ENCODE measurements around the gene SPATA46. TPM values are rescaled to one million over a fixed set of nuclear protein-coding genes. Genes with fewer than 3 reads are reported as not detected.

The SPATA46 gene
- total RNA-seq, 2 experiments from 2014 or later = not detected

DNA sequence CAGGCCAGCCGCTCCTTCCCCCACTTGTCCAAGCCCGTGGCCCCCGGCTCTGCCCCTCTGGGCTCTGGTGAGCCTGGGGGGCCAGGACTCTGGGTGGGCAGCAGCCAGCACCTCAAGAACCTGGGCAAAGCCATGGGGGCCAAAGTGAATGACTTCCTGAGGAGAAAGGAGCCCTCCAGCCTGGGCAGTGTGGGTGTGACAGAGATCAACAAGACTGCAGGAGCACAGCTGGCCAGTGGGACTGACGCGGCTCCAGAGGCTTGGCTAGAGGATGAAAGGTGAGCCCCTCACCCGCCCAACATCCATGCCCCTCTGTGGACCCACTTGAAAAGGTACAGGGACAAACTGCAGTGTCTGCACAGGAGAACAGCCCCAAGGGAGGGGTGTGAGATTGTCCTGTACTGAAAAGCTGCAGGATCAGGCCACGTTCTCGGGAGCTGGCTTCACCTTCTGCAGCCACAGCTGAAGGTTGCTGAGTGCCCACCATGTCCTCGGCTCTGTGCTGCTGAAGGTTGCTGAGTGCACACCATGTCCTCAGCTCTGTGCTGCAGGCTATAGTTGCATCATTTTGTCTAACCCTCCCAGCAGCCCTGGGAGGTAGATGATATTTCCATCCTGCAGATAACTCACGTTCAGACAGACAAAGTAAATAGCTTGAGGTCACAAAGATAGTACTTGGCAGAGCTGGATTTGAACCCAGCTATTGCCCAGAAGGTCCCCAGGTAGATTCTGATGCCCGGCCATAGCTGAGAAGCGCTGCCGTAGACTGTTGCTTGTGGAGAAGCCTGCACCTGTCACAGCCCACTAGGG lies 5.5 kb upstream of the SPATA46 start:
- DNase-seq (no peak), ATAC-seq (no peak)
- Mint-ChIP-seq H3K36me3 (ENCODE audit: low read depth) (no peaks in the 10 kb centered on the region), H3K4me3 (no peak overlapping the region), H3K27me3 (ENCODE audit: low read depth) (no peaks in the 10 kb centered on the region), H3K9me3 (ENCODE audit: insufficient read depth) (no peaks in the 10 kb centered on the region), H3K27ac (no peak overlapping the region), H3K4me1 (ENCODE audit: low read depth) (no peaks in the 10 kb centered on the region)
- ChIA-PET POLR2A (no interaction called here), CTCF (no interaction called here)

DNA sequence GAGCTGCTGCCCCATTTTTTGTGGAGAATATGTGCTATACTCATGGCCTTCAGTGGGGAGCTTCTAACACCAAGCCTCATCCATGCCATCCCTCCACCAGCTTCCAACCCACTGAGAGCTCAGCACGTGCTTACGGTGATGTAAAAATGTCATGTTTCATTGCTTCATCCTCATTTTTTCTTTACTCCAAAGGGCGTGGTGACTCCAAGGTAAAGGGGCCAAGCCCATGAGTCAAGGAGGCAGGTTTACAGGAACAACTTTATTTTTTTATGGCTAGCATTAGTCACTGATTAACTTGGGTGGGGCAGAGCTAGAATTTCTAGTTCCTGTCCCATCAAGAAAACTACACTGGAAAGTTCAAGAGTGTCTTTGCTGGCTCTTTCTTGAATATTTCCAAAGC lies 4.7 kb upstream of the SPATA46 start, which contains the start of gene C1orf226:
C1orf226 (plus strand) TSS at position 346 of the 400 bp plus-strand sequence. CDS start 174 bp downstream, outside the sequence.
- no peaks in the 10 kb centered on the region for H3K9me3 Mint-ChIP-seq (ENCODE audit: insufficient read depth)
- CTCF ChIA-PET = interaction anchor here (1.1 kb wide), 2 partner anchors 10 to 23 kb away, joined by 3 read pairs; no protein-coding TSS in a partner anchor

DNA sequence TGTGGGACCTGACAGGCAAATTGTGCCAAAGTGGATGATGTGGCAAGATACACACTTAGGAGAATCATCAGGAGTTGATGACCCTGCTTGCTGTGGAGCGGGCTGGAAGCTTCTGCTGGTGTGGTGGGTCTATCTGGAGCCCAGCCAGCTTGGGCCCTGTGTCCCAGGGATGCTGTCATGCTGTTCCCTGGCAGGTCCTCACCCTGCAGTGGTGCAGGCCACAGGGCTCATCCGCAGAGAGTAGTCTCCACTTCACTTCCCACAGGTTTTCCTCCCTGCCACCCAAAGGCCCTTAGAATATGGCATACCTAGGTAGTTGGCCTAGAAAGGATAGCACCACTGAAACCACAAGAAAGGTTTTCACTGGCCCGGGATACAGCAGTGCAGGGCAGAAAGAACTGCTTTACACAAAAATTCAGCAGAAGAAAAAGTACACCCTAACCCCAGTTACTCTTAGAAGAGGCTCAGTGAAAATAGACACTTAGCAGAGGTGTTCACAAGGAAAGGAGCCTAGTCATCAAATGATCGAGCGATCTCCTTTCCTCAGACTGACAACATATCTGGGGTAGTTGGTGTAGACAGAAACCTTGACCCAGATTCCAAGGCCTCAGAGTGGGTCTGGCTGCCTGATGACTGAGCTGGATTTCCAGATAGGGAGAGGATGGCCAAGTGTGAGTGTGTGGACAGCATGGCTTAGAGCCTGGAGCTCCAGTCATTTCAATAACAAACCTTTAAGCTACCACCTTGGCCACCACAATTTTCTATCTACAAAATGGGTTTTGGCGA lies 3.6 kb upstream of the SPATA46 start:
- Mint-ChIP-seq H3K4me1 (ENCODE audit: low read depth) (no peaks in the 10 kb centered on the region), H3K36me3 (ENCODE audit: low read depth) (no peaks in the 10 kb centered on the region), H3K4me3 (no peak overlapping the region), H3K27ac (no peak overlapping the region), H3K9me3 (ENCODE audit: insufficient read depth) (no peaks in the 10 kb centered on the region), H3K27me3 (ENCODE audit: low read depth) (no peaks in the 10 kb centered on the region)
- DNase-seq (no peak), ATAC-seq (no peak)
- CTCF ChIA-PET = interaction anchor here (1.1 kb wide), 2 partner anchors 11 to 22 kb away, joined by 3 read pairs; no protein-coding TSS in a partner anchor
- POLR2A ChIA-PET = no interaction called here

More for the DNA sequence above, 4.7 kb upstream of the SPATA46 start, which contains the start of gene C1orf226:
- Mint-ChIP-seq H3K4me3 (no peak within 1 kb of the TSS), H3K27ac (no peak within 1 kb of the TSS), H3K36me3 (ENCODE audit: low read depth) (no peaks in the 10 kb centered on the region), H3K4me1 (ENCODE audit: low read depth) (no peaks in the 10 kb centered on the region), H3K27me3 (ENCODE audit: low read depth) (no peaks in the 10 kb centered on the region)
- POLR2A ChIA-PET = interaction anchor here (0.6 kb wide), 1 partner anchor 23 kb away, joined by 3 read pairs; no protein-coding TSS in a partner anchor
- DNase-seq = no peak
- ATAC-seq = no peak

DNA sequence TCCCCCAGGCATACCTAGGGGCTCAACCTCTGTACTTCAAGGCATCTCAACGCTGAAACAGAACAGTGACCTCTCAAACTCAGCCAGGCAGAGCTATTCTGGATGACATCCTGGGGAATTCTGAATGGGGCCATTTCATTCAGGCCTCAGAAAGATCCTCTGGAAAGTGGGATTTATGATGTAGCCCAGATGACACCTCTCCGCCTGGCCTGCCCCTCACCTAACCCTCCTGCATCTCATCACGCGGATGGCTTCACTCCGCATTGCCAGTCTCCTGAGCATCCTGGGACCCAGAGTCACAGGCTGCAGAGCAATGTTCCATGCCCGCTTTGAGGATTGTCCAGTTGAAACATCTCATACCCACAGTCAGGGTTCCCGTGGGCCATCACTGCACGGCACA lies 1.2 kb downstream of the SPATA46 start:
- Mint-ChIP-seq H3K4me3 (no peak overlapping the region), H3K27me3 (ENCODE audit: low read depth) (no peaks in the 10 kb centered on the region), H3K27ac (no peak overlapping the region), H3K9me3 (ENCODE audit: insufficient read depth) (no peaks in the 10 kb centered on the region), H3K36me3 (ENCODE audit: low read depth) (no peaks in the 10 kb centered on the region), H3K4me1 (ENCODE audit: low read depth) (no peaks in the 10 kb centered on the region)
- no peak for DNase-seq
- no peak for ATAC-seq
- CTCF ChIA-PET = no interaction called here
- POLR2A ChIA-PET = no interaction called here

DNA sequence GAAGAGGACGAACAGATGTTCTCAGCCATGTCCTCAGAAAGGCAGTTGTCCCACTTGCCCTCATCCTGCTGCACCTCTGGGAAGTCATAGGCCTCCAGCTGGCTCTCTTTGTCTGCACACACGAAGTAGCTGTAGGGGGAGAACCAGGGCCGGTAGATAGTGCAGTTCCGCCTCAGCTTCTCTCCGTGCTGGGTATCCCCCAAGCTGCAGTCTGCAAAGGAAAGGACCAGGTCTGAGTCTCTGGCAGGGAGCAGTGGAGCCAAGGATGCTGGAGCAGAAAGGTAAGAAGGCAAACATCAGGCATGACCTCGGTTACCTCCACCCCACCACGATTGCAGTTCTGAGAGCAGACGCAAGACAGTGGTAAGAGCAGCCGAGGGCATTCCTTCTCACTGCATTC lies 2.2 kb downstream of the SPATA46 start:
- Mint-ChIP-seq H3K9me3 (ENCODE audit: insufficient read depth) (no peaks in the 10 kb centered on the region), H3K27ac (no peak overlapping the region), H3K36me3 (ENCODE audit: low read depth) (no peaks in the 10 kb centered on the region), H3K4me3 (no peak overlapping the region), H3K27me3 (ENCODE audit: low read depth) (no peaks in the 10 kb centered on the region), H3K4me1 (ENCODE audit: low read depth) (no peaks in the 10 kb centered on the region)
- ChIA-PET POLR2A (no interaction called here), CTCF (no interaction called here)
- ATAC-seq = no peak
- no peak for DNase-seq

- CTCF ChIA-PET = no interaction called here
Measured at GRCh38 chr1:162373541-162374260, 3.0 kb downstream of the SPATA46 start.

GRCh38 chr1:162373072-162373427 lies 3.6 kb downstream of the SPATA46 start:
- no peaks in the 10 kb centered on the region for H3K36me3 Mint-ChIP-seq (ENCODE audit: low read depth)
- H3K4me3 Mint-ChIP-seq = no peak overlapping the region
- no peaks in the 10 kb centered on the region for H3K9me3 Mint-ChIP-seq (ENCODE audit: insufficient read depth)
- ChIA-PET POLR2A (no interaction called here), CTCF (no interaction called here)
- ATAC-seq (no peak), DNase-seq (no peak)
- H3K4me1 Mint-ChIP-seq (ENCODE audit: low read depth) = no peaks in the 10 kb centered on the region
- no peak overlapping the region for H3K27ac Mint-ChIP-seq
- no peaks in the 10 kb centered on the region for H3K27me3 Mint-ChIP-seq (ENCODE audit: low read depth)

More at GRCh38 chr1:162373541-162374260, 3.0 kb downstream of the SPATA46 start:
- DNase-seq = no peak
- Mint-ChIP-seq H3K4me1 (ENCODE audit: low read depth) (no peaks in the 10 kb centered on the region), H3K4me3 (no peak overlapping the region), H3K9me3 (ENCODE audit: insufficient read depth) (no peaks in the 10 kb centered on the region), H3K27ac (no peak overlapping the region), H3K36me3 (ENCODE audit: low read depth) (no peaks in the 10 kb centered on the region), H3K27me3 (ENCODE audit: low read depth) (no peaks in the 10 kb centered on the region)
- no peak for ATAC-seq
- POLR2A ChIA-PET = no interaction called here

- no peak overlapping the region for H3K4me3 Mint-ChIP-seq
- H3K4me1 Mint-ChIP-seq (ENCODE audit: low read depth) = no peaks in the 10 kb centered on the region
- no peaks in the 10 kb centered on the region for H3K27me3 Mint-ChIP-seq (ENCODE audit: low read depth)
- ChIA-PET CTCF (no interaction called here), POLR2A (no interaction called here)
- ATAC-seq (no peak), DNase-seq (no peak)
- H3K9me3 Mint-ChIP-seq (ENCODE audit: insufficient read depth) = no peaks in the 10 kb centered on the region
- no peaks in the 10 kb centered on the region for H3K36me3 Mint-ChIP-seq (ENCODE audit: low read depth)
- H3K27ac Mint-ChIP-seq = no peak overlapping the region
Measured at GRCh38 chr1:162372159-162373071, 4.2 kb downstream of the SPATA46 start.

DNA sequence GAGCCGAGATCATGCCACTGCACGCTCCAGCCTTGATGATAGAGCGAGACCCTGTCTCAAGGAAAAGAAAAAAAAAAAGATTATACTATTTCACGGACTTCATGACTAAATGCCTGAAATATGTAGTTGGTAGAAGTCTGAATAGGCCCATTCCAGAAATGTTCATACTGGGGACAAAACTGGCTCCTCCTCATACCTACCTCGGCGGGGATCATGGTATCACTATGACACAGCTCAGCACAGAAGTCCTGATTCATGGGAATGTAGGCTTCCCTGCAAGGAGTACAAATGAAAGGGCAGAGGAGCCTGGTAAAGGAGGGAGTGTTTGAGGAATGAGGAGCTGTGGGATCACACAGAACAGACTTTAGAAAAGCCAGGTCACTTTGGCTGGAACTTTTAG lies 5.0 kb downstream of the SPATA46 start:
- Mint-ChIP-seq H3K36me3 (ENCODE audit: low read depth) (no peaks in the 10 kb centered on the region), H3K27ac (no peak overlapping the region), H3K4me3 (no peak overlapping the region), H3K4me1 (ENCODE audit: low read depth) (no peaks in the 10 kb centered on the region), H3K9me3 (ENCODE audit: insufficient read depth) (no peaks in the 10 kb centered on the region), H3K27me3 (ENCODE audit: low read depth) (no peaks in the 10 kb centered on the region)
- no peak for ATAC-seq
- CTCF ChIA-PET = no interaction called here
- POLR2A ChIA-PET = no interaction called here
- no peak for DNase-seq

DNA sequence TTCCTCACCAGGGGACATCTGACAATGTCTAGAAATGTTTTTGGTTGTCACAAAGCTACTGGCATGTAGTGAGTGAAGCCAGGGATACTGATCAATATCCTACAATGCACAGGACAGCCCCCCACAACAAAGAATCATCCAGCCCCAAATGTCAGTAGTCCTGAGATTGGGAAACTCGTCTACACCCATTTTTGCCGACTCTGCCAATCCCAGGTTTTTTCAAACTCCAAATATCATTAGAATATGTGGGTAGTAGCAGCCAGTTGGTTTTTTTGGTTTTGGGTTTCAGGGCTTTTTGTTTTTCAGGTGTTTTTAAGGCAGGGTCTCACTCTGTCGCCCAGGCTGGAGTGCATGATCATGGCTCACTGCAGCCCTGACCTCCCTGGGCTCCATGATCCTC lies 5.9 kb downstream of the SPATA46 start:
- H3K36me3 Mint-ChIP-seq (ENCODE audit: low read depth) = no peaks in the 10 kb centered on the region
- H3K27ac Mint-ChIP-seq = no peak overlapping the region
- DNase-seq (no peak), ATAC-seq (no peak)
- no peak overlapping the region for H3K4me3 Mint-ChIP-seq
- POLR2A ChIA-PET = no interaction called here
- no peaks in the 10 kb centered on the region for H3K4me1 Mint-ChIP-seq (ENCODE audit: low read depth)
- no peaks in the 10 kb centered on the region for H3K27me3 Mint-ChIP-seq (ENCODE audit: low read depth)
- CTCF ChIA-PET = no interaction called here
- H3K9me3 Mint-ChIP-seq (ENCODE audit: insufficient read depth) = no peaks in the 10 kb centered on the region

- DNase-seq (no peak), ATAC-seq (no peak)
- POLR2A ChIA-PET = no interaction called here
- Mint-ChIP-seq H3K36me3 (ENCODE audit: low read depth) (no peaks in the 10 kb centered on the region), H3K27ac (no peak overlapping the region), H3K4me3 (no peak overlapping the region), H3K27me3 (ENCODE audit: low read depth) (no peaks in the 10 kb centered on the region), H3K4me1 (ENCODE audit: low read depth) (no peaks in the 10 kb centered on the region), H3K9me3 (ENCODE audit: insufficient read depth) (no peaks in the 10 kb centered on the region)
- CTCF ChIA-PET = no interaction called here
Measured at GRCh38 chr1:162370161-162370560, 6.5 kb downstream of the SPATA46 start.
